HG02678 (cell line): ENCODE data around the gene SIX6.

Source experiments
- ATAC-seq: cut with Tn5 transposase; IDR thresholded peaks from one replicate; pipeline ENCODE4 v1.9.1; 2021; ENCODE audit warnings: mild to moderate bottlenecking, moderate library complexity; ENCODE audit not compliant: unreplicated experiment

SIX6 gene

DNA sequence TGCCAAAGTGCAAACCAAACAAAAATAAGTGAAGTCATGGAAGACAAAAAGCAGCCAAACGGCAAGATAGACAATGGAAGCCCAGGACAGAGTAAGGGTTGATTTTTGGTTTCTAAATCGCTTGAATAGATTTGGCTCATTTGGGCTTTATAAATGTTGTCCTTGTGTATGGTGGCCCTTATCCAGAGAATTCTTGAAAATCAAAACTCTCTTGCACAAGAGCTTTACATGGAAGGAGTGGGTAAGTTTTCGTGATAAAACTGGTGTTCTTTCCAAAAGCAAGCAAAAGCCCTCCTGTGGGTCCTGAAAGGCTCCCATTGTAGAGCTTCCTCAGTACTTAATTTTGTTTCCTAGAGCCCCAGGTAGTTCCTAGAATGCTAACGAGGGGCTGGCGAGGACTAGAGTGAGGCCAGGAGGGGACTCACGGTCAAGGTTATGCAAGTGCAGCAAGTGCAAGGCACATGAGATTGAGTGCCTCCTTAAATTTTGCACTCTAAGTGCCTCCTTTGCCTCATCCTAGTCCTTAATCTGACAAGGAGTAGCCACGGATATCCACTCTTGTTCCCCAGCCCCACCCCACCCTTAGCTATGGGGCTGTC, 4.1 kb downstream of the SIX6 start:
- ATAC-seq: no peak

DNA sequence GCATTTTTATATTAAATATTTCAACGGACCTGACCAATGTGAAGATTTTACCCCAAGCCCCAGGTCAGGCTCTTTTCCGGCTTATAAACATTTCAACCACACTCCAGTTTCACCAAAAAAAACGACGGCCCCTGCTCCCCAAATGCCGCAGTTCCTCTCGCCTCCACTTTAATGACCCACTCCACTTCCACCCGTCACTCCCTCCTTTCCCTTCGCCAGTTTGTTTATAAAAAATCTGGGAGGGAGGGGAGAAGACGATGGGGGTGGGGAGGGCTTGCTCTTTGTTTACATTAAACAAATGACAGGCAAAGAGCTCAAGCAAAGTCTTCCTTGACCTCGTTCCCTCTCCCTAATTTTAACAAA, 5.4 kb downstream of the SIX6 start:
- no peak for ATAC-seq

DNA sequence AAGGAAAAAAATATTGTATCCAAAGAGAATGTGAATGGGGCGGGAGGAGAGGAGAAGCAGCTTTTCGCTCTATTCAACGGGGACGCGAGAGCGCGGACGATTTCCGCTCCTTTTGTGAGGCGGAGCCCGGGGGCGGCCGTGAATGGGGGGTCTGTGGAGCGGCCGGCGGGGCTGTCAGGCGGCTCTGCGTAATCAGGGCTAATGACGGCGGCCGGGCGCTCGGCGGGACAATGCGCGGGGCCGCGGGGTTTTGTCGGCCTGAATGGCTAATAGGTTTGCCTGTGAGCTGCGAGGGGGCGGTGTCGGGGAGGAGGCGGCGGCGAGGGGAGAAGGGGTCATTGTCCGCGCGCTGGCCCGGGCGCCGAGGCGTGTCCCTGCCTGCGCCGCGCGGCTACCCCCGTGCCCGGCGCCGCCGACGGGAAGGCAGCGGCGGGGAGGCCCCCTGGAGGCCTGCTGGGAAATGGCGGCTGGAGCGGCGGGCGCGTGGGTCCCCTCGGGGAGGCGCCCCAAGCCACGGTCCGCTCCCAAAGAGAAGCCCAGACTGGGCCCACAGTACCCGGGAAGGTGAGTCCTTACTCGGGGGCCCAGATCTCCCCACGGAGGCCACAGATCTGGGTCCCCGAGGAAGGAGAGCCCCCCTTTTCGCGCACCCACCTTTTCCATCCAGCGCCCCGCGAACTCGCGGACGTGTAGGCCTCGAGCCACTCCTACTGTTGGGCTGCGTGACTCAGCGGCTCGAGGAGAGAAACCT, 6.0 kb downstream of the SIX6 start:
- no peak for ATAC-seq

DNA sequence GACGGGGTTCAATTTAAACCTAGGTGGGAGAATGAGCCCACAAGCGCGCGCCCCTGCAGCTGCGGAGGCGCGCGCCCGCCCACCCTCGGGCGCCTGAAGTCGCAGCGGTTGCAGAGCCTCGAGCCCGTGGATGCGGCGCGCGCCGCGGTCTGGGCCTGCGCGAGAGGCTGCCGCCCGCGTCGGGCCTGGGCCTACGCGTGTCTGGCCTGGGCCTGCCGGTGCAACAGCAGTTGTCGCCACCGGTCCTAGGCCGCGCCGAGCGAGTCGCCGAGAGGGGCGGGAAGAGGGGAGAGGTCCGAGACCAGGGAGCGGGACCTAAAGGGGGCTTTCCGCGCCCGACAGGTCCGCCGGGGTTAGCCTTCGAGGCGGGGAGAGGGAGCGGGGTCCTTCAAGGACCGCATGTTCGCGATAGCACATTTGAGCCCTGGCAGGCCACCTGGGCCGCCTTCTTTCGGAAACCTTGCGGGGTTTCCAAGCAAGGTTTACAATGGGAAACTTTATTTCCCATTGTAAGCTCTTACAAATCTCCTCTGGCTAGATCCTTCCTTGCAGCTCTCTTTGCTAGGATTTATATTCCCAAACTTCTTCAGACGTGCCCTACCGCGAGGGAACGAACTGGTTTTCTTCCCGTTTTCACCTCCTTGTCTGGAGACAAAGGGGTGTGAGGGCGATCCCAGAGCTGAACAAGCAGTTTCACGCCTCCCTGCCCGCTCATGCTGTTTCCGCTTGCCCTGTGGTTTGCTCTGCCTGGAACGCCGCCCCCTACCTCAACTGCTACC, 6.8 kb downstream of the SIX6 start:
- no peak for ATAC-seq

DNA sequence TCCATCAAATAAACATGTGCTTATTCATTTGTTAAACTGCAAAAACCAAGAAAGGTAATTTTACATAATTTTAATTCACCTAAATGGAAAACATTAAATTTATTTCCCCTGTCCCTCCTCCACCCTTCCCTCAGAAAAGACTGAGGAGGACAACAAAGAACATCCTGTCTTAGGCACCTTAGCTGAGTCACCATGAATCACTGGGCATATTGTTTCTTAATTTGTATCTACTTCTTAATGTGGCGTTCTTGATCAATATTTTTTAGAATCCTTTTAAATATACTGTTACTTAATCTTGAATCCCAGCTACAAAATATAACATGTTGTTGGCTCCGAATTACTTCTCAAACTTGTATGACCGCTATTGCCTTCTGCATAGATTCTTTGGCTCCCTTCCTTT, 23.5 kb downstream of the SIX6 start:
- no peak for ATAC-seq

DNA sequence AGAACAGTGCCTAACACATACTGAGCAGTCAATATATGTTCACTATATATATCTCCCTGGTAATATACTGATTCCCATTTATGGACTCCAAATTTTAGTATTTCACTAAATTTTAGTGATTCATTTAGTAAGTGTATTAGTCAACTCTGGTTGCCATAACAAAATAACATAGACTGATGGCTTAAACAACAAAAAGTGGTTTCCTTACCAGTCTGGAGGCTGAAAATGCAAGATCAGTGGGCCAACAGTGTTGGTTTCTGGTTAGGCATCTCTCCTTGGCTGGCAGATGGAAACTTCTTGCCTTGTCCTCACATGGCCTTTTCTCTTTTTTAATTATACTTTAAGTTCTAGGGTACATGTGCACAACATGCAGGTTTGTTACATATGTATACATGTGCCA, 28.7 kb downstream of the SIX6 start:
- no peak for ATAC-seq

DNA sequence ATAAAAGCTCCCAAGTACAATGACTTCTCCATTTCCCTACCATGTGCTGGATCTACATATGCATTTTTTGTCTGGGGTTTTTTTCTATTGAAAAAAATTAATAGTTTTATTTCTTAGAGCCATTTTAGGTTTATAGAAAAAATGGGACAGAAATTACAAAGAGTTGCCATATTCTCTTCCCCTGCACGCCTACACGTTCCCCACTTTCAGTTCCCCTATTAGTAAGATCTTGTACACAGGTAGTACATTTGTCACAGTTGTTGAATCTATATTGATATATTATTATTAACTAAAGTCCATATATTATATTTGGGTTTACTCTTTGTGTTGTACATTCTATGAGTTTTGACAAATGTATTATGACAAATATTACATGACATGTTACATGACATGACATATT, 35.7 kb downstream of the SIX6 start:
- ATAC-seq: no peak

DNA sequence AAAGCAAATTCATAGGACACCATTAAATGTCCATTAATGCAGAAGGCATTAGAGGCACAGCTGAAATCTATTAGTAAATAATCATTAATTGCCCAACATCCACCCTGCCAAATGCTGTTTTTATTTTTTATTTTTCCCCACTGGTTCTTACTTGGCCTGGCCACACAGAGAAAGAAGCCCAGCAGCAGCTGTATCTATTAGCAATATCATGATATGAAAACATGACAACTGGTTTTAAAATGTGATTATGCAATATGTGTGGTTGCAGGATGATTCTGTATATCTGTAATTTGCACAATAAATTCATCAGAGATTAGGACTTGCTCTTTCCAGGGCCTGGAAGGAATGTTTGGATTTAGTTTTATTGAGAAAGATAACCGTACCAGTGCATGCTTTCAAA, 44.9 kb downstream of the SIX6 start:
- no peak for ATAC-seq

DNA sequence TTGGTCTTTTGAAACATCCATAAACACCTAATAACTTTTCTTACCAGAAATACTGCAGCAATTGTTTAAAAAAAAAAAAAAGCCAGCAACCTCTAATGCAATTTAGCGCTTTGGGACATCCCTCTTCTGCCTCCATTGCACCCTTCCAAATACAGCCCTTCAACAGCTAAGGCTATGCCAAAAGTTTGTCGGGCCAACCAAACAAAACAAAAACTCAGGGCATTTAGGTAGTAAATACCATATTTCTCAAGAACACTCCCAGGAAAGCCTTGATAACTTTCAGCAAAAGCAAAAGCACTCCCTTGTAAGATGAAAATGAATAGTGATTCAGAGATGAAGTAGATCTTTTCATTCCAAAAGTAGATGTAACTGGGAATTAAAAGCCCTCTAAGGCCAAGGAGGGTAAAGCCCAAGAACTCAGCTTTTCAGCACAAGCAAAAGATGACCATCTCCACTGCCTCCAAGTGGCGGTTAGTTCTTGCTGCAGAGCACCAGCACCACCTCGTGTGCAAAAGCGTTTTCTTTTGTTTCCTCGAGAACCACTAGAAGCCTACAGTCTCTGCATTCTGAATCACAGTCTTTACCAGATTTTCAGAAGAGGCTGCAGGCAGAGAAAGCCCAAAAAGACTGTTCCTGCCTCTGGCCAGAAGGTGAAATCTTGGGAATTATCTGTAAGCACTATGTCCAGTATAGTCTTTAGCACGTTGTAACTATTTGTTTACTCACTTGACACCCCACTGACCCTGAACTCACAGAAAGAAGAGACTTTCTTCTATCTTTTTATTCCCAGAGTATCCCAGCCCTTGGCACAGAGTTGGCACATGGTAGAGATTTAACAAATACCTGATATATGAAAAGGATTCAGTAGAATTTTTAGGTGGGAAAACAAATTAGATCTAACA, 53.1 kb downstream of the SIX6 start:
- peak; percentile 66 for ATAC-seq
